Fibroblast of peridontal ligament (primary cell): ENCODE measurements around the gene PHYHD1.
"Not testable (repeated sequence)": the region's sequence is repeated elsewhere in the genome, so short reads cannot be mapped to it uniquely, and the experiment has no call there.

Experiments used
- DNase-seq: peaks from one replicate; pipeline ENCODE4 v3.0.0-alpha.2; 2010; ENCODE audit errors: extremely low read depth

PHYHD1 gene

DNA sequence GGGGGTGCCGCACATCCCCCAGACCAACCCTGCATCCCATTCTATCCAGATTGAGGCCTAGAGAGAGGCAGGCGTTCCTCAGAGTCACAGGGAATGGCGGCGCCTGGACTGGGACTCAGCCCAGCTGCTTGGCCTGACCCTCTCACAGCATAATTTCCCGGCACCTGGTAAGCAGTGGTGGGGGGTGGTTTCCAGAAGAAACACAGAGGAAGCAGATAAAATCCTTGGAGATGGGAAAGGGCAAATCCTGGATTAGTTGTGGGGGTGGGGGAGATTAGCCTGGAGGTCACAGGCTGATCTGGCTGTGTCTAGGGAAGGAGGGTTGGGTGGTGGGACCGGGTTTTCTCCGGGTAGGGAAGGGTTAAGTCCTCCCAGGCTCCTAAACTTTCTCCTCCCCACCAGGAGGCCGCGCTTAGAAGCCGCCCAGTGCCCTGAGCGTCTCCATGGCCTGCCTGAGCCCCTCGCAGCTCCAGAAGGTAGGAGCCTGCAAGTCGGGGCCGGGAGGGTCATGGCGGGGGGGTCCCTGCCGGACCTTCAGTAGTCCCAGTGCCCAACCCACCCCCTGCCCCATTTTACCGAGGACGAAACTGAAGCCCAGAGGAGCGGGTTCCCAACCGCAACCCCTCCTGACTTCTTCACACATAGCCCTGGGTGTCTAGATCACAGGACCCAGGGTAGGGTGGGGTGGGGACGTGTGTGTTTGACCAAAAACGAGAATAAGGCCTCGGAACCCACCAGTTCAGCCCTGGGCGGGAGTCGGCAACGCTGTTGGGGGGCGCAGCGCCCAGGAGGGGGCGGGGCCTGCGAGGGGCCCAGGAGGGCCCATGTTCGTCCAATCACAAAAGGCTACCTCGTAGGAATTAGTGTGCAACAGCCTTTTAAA, 1.3 kb downstream of the PHYHD1 start:
- peak; percentile 61 for DNase-seq

DNA sequence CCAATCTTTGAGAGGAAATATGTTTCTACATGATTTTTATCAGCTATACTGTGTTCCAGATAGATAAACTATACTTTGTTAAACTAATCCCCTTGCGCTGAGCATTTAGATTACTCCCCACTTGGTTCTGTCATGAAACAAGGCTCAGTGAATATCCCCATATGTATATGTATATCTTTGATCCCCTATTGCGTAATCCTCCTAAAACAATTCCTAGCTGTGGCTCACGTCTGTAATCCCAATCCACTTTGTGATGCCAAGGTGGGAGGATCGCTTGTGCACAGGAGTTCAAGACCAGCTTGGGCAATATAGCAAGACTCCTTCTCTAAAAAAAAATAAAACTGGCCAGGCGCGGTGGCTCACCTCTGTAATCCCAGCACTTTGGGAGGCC, 2.7 kb downstream of the PHYHD1 start:
- DNase-seq, result no peak

DNA sequence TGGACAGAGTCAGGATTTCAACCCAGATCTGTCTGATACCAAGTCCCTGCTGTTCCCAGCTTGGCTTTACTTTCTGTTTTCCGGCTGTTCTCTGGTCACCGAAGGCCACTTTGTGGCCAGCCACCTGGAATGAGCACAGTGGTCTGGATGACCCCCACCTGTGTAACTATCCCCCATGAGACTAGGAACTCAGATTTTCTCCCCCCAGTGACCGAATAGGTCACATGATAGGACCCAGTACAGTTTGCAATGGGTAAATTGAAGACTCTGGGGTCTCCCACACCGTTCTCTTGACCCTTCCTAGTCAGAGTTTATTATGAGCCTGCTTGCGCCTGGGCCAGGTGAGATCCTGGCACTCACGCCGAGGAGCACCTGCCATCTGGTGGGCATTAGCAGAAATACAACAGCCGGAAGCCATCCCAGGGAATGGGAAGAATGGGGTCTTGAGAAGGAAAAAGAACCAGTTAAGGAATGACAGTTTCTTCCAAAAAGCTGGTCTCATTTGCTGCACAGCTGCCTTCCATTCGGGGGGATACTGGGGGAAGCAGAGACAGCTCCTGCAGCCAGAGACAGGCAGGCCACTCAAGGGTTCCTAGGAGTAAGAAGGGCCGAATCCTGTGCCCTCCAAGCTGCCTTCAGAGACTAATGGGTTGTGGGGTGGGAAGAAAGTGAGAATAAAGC, 7.1 kb downstream of the PHYHD1 start:
- DNase-seq, result no peak

DNA sequence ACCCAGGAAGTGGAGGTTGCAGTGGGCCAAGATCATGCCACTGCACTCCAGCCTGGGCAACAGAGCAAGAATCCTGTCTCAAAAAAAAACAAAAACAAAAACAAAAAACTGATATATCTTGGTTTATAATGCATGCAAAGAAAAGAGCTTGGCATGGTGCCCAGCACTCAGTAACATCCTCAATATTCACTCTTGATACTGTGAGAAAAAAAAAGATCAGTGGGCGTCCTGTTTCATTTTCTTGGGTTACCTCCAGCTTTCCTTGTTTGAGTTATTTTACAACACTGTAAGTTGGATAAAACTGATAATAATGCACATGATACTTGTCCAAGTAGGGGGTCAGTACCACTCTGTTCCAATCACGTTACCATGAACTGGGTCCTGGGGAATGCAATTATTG, 7.8 kb downstream of the PHYHD1 start:
- no peak for DNase-seq

DNA sequence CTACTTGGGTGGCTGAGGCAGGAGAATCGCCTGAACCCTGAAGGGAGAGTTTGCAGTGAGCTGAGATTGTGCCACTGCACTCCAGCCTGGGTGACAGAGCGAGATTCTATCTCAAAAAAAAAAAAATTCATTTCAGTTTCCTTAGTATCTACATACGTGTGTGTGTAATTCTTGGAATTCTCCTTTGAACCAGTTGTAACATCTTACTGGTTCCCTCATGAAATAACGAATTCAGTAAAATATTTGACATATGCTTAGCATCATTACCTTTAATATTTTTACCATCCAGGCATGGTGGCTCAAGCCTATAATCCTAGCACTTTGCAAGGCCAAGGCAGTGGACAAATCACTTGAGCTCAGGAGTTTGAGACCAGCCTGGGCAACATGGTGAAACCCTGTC, 8.8 kb downstream of the PHYHD1 start:
- DNase-seq, result no peak

DNA sequence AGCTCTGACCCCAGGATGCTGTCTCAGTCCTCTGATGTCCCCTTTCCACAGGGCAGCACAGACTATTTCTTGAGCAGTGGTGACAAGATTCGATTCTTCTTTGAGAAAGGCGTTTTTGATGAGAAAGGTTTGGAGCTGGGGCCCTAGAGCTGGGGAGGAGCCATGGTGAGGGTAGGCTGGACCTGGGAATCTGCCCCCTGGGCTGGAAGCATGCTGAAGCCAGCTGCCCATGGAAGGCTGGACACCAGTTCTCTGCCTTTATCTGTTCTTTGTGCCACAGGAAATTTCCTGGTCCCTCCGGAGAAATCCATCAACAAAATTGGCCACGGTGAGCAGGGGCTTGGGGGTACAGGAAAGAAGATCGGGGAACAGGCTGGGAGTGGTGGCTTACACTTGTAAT, 12.9 kb downstream of the PHYHD1 start:
- no peak for DNase-seq

DNA sequence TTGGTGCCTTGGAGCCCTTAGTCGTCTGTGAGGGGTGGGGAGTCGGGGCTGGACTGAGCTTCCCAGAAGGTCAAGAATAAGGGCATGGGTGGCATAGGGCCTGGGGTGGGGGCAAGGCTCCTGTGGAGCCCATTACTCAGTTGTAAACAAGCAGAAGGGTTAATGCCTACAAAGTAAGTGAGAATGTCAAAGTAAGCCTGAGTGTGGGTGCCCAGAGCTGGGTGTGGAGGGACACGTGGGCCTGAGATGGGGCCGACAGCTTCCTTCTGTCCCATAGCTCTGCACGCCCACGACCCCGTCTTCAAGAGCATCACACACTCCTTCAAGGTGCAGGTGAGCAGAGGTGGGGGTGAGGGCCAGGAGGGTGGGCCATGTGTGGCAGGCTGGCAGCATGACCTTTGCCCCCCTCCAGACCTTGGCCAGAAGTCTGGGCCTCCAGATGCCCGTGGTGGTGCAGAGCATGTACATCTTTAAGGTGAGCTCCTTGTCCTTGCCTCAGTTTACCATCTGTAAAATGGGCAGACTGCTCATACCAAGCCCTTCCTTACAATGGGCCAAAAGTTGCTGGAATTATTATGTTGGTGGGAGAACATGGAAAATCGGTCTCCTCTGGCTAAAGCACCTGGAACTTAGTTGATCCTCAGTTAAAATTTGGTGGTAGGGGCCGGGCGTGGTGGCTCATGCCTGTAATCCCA, 15.5 kb downstream of the PHYHD1 start:
- DNase-seq, result no peak

DNA sequence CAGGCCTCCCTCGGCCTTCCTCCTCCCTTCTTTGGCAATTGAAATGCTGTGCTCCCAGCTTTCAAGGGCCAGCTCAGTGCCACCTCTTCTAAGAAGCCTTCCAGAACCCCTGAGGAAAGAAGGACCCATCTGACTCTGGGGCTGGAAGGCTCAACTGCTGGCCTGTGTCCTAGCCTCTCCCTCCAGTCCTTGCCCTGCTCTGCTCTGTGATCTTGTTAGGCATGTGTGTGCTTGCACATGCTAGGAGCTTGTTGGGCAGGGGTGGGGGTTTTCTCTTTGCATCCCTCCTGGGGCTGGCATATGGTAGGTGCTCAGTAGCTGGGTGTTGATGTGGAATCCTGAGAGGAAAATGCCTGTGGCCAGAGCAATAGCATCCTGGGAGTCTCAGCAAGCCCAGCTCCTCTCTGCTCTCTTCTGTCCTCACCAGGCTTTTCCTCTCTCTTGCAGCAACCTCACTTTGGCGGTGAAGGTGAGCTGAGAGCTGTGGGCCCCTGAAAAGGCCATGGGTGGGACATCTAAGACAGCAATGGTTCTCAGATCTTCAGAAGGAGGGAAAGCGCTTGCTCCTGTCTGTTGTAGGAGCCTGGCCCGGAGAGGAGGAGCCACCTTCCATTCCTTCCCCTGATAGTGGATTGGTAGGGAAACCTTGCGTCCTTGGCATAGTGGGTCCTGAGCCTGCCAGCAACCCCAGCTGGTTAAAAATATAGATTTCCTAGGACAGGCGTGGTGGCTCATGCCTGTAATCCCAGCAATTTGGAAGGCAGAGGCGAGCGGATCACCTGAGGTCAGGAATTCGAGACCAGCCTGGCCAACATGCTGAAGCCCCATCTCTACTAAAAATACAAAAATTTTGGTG, 16.8 kb downstream of the PHYHD1 start:
- no peak for DNase-seq

DNA sequence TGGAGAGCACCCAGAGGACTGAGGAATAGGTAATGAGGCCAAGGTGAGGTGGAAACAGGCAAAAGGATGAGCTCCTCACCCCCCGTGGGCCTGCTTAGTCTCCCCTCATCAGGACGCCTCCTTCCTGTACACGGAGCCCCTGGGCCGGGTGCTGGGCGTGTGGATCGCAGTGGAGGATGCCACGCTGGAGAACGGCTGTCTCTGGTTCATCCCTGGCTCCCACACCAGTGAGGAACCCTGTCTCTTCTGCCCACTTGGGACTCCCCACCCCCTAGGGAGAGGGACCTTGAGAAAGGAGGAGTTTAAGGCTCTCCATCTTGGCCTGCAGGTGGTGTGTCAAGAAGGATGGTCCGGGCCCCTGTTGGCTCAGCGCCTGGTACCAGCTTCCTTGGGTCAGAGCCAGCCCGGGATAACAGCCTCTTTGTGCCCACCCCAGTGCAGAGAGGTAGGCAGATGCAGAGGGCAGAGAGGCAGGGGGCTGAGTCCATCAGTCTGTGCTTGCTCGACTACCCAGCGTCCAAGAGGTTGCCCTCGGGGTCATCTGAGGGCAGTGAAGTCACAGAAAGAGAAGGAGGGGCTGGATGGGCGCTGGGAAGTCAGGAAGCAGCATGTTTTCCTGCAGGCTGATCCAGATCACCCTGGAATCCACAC, 19.6 kb downstream of the PHYHD1 start:
- no peak for DNase-seq

DNA sequence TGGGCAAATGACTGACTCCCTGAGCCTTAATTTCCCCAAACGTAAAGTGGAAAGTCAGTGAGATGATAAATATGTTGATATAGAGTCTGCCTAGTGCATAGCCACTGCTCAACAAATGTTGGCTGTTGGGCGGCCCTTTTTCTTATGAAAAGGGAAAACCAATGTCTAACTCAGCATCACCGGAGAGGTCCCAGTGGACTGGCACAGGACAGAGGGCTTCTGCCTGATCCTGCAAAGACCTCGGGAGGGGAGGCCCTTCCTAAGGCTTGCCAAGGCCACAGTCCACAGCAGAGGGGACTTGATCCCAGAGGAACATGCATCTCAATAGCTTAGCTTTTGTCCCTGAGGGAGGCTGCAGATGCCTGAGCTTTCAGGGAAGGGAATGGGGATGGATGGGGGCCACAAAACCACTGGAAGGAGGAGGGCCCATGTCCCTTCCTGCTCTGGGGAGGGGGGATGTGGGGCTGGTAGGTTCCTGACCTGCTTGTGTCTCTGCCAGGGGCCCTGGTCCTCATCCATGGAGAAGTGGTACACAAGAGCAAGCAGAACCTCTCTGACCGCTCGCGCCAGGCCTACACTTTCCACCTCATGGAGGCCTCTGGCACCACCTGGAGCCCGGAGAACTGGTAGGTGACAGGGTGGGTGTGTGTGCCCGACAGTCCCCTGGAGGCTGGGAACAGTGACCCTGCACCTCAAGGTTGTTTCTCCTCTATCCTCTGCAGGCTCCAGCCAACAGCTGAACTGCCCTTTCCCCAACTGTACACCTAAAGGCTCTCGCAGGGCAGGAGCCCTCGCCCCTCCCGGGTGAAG, 20.4 kb downstream of the PHYHD1 start:
- DNase-seq, result no peak

DNA sequence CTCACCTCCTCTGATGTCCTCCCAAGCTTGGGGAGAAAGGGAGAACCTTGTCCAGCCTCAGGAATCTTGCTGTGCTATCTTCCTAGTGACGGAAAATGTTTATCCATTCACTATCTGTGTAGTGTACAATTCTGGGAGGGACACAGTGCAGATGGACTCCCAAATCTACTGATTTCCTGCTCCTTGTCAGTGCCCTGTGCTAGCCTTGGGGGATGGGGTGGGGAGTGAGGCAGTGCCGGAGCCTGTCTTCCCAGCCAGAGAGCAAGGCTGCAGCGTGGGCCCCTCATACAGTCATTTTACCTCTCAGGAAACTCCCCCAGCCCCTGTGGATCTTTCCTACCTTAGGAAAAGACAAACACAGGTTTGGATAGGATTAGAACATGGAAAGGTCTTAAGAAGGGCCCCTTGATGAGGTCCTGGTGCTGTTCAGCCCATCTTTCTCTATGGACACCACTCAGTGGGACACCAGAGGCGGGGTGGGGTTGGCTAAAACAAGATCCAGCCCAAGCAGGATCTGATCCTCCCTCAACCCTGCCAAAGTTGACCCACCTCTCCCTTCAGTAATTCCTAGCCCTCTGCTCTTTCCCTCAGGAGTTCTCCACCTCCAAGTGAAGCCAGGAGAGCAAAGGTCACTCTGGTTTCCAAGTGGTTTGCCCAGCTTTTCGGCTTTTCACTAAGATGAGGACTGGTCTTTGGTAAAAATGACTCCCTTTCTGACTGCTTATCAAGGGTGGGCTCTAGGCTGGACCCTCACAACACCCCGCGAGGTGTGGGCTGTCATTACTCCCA, 23.2 kb downstream of the PHYHD1 start:
- no peak for DNase-seq

DNA sequence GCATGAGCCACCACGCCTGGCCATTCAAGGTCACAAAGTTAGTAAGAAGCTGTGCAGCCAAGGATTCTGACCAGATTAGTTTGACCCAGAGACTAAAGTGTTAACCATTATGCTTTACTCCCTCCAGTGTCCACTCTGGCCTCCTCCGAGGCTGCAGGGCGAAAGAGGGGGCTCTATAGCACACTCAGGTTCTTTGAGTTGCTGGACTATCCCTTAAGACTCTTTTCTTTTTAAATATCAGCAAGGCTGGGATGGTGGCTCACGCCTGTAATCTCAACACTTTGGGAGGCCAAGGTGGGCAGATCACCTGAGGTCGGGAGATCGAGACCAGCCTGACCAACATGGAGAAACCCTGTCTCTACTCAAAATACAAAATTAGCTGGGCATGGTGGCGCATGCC, 24.2 kb downstream of the PHYHD1 start:
- not testable (repeated sequence) for DNase-seq

DNA sequence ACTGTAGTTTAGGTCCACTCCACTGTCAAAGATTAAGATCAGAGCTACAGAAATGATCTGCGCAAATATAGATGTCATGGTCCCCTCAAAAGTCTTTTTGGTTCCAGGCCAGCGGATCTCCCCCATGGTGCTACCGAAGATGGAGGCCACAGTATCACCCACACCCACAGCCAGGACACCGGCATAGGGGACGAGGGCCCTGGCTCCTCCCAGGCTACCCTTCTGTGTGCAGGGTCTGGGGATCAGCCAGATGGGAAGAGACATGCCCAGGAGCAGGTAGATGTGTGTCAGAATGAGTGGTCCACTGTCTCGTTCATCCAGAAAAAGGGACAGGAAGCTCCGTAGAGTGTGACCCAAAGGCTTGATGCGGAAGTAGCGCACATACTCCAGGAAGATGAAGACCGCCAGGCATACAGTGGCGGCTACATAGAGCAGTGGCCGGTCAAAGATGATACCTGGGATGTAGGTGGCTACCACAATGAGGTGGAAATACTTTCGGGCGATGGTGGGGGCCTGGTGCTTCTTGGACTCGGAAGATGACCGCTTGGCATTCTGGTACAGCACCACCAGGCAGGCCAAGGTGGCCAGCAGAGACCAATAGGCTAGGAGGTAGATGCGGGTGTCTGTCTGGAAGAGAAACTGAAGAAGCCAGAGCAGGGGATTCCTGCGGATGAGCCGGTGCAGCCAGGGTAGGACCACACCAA, 25.2 kb downstream of the PHYHD1 start:
- no peak for DNase-seq

DNA sequence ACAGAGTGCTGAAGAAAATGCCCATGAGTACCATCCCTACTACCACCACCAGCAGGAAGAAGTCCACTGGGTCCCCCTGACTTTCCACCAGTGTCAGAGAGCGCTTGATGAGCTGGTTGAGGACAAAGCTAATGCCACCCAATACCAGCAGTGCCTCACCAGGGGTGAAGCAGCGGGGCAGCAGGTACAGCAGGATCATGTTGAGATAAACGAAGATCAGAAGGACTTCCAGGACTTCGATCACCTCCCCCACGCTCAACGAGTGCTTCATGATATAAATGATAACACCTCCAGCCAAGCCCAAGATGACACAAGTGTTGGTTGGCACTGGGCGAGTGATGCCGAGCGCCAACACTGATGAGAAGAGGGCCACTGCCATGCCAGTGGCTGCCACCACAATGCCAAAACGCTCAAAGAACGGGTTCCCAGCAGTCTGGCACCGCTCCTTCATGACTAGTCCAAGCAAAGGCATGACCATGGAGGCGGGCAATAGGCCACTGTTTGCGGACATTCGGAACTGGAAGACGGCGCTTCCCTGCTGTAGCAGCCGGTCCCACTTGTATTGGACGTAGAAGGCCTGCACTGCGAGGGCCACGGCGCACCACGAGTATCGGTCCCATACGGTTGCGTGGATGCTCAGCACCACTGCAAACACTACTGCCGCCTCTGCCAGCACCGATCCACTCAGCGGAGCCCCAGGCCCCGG, 25.9 kb downstream of the PHYHD1 start:
- peak; percentile 15 for DNase-seq

DNA sequence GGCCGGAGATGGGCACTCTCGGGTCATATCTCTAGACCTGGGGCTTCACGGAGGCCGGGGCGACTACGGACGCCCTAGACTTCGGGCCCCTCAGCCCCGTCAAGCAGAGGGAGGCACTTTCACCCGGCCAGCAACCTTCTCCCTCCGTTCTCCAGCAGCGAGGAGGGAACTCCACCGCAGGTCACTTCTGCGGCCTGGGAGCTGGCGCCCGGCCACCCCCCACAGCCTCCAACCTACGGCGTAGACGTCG, 26.4 kb downstream of the PHYHD1 start:
- no peak for DNase-seq

DNA sequence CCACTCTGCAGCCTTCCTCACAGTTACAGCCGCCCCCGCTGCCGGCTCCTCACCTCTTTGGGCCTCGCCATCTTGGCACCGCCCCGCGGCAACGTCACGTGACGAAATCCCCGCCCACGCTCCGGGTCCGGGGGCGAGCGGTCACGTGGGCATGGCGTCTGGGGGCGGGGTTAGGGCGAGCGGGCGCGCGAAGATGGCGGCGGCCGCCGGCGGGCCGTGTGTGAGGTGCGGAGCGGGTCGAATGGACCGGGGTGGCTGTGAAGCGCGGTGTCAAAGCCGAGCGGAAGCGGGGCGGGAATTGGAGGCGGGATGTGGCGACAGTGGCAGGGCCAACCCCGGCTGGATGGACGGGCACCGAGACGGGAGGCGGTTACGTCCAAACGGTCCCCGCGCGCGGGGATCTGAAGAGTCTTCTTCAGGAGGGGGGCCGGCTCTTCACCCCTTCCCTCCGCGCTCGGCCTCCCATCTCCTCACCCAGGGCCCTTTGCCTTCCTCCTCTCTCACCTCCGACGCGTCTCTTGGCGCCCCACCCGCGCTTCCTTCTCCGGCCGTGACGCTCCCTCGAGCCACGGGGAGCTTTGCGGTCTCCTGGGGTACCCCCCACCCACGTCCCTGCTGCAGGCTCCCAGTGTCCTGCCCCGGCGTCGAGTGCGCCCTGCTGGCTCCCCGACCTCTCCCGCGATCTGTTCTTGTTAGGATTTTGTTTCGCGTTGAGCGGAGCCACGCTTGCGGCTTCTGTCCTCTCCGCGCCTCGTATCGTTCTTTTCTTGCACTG, 26.9 kb downstream of the PHYHD1 start, which contains the start of the genes DOLK and NUP188:
Gene DOLK, minus strand, starts transcription at position 77 of the 775 bp plus-strand sequence. CDS start 300 bp downstream, outside the sequence.
Gene NUP188, plus strand, starts transcription at position 173 of the 775 bp plus-strand sequence. Its CDS starts 21 bp downstream, at position 194.
- peak; percentile 81 for DNase-seq

DNA sequence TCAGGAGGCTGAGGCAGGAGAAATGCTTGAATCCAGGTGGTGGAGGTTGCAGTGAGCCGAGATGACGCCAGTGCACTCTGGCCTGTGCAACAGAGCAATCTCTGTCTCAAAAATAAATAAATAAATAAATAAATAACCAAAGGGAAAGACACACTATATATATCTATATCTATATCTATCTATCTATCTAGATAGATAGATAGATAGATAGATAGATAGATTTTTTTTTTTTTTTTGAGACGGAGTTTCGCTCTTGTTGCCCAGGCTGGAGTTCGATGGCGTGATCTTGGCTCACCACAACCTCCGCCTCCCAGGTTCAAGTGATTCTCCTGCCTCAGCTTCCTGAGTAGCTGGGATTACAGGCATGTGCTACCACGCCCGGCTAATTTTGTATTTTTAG, 40.6 kb downstream of the PHYHD1 start:
- DNase-seq, result not testable (repeated sequence)
